Suprapubic skin (tissue), 3 donors: ENCODE results near the gene DNAH17.

Experiments
- POLR2A ChIP-seq, 2 donors: fragments of 450-650 bp; IDR thresholded peaks; one replicate each; pipeline ENCODE4 v1.6.1; 2017; ENCODE audit warnings: antibody characterized with exemption in 2 of 2, mild to moderate bottlenecking in 2 of 2, moderate library complexity in 2 of 2
- TF ChIP-seq, protein P1 (sequence below), 2 donors: fragments of 200-600 bp in 1 of 2; fragments of 450-650 bp in 1 of 2; sonication (generic) in 1 of 2; IDR thresholded peaks; one replicate each; pipeline ENCODE4 v1.5.1; 2016 to 2019; ENCODE audit warnings: antibody characterized with exemption in 2 of 2, mild to moderate bottlenecking in 1 of 2, moderate library complexity in 1 of 2

DNA sequence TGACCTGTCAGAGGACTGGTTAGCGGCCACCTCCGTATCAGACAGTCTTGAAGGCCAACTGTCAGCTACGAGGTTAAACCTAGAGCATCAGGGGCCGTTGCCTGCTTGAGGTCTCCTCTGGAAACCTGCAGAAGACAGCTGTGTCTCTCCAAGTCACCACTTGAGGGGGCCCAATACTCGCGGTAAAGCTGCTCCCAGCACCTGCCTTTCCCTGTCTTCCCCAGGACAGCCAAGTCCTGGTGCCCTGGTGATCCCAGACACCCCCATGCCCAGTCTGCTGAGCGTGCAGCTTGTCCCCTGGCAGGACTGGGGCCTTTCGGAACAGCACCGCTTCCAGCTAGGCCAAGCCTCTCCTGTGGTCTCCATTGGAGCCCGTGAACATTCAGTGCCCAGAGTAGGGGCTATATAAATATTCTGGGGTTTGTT, 80.1 kb downstream of the DNAH17 start:
- TF ChIP-seq, protein P1, sequence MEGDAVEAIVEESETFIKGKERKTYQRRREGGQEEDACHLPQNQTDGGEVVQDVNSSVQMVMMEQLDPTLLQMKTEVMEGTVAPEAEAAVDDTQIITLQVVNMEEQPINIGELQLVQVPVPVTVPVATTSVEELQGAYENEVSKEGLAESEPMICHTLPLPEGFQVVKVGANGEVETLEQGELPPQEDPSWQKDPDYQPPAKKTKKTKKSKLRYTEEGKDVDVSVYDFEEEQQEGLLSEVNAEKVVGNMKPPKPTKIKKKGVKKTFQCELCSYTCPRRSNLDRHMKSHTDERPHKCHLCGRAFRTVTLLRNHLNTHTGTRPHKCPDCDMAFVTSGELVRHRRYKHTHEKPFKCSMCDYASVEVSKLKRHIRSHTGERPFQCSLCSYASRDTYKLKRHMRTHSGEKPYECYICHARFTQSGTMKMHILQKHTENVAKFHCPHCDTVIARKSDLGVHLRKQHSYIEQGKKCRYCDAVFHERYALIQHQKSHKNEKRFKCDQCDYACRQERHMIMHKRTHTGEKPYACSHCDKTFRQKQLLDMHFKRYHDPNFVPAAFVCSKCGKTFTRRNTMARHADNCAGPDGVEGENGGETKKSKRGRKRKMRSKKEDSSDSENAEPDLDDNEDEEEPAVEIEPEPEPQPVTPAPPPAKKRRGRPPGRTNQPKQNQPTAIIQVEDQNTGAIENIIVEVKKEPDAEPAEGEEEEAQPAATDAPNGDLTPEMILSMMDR (IDR thresholded peaks at IDR 0.05), result peak; percentile 56 to 72
- TF ChIP-seq POLR2A (IDR thresholded peaks at IDR 0.05), result no peak
